Stimulated activated CD4-positive, alpha-beta T cell treated with anti-CD3 and anti-CD28 coated beads, Interleukin-4, amount 100 ng/mL, for 1 hour (primary cell): ENCODE measurements around the gene SLC2A10.
"Not testable (repeated sequence)": the region's sequence is repeated elsewhere in the genome, so short reads cannot be mapped to it uniquely, and the experiment has no call there.

Experiments used
- DNase-seq: peaks from one replicate; pipeline ENCODE4 v3.0.0-alpha.2; 2020

Gene SLC2A10

GRCh38 chr20:46709459-46710152 is at the start of gene SLC2A10:
Gene SLC2A10, plus strand, starts transcription at chr20:46709649. Its CDS starts 88 bp downstream, at chr20:46709737.
- no peak for DNase-seq

- DNase-seq = no peak
These were observed 49.0 kb upstream of the SLC2A10 start for GRCh38 chr20:46660487-46660886.

GRCh38 chr20:46661659-46662058 is 47.8 kb upstream of the SLC2A10 start:
- no peak for DNase-seq

- DNase-seq = no peak
These were observed 45.9 kb upstream of the SLC2A10 start for GRCh38 chr20:46663531-46663930.

GRCh38 chr20:46665602-46666001 is 43.8 kb upstream of the SLC2A10 start:
- DNase-seq = no peak

- DNase-seq = no peak
These were observed 43.1 kb upstream of the SLC2A10 start for GRCh38 chr20:46666306-46666705.

- DNase-seq = no peak
These were observed 42.5 kb upstream of the SLC2A10 start for GRCh38 chr20:46666818-46667515.

- no peak for DNase-seq
These were observed 39.2 kb upstream of the SLC2A10 start for GRCh38 chr20:46670228-46670584.

GRCh38 chr20:46670585-46671584 is 38.6 kb upstream of the SLC2A10 start:
- DNase-seq = no peak

- no peak for DNase-seq
These were observed 37.4 kb upstream of the SLC2A10 start for GRCh38 chr20:46671866-46672542.

GRCh38 chr20:46672543-46673148 is 36.8 kb upstream of the SLC2A10 start:
- DNase-seq = no peak

- no peak for DNase-seq
These were observed 35.8 kb upstream of the SLC2A10 start for GRCh38 chr20:46673394-46674252.

- no peak for DNase-seq
These were observed 35.0 kb upstream of the SLC2A10 start for GRCh38 chr20:46674253-46675083.

- not testable (repeated sequence) for DNase-seq
These were observed 32.7 kb upstream of the SLC2A10 start for GRCh38 chr20:46676649-46677316.

- no peak for DNase-seq
These were observed 31.8 kb upstream of the SLC2A10 start for GRCh38 chr20:46677608-46678007.

GRCh38 chr20:46678516-46678915 is 30.9 kb upstream of the SLC2A10 start:
- DNase-seq = no peak

- DNase-seq = no peak
These were observed 28.8 kb upstream of the SLC2A10 start for GRCh38 chr20:46680684-46681031.

- peak; percentile 66 for DNase-seq
These were observed 28.2 kb upstream of the SLC2A10 start for GRCh38 chr20:46681032-46681854.
